ENCODE measurements around the gene TMEM107.

DNA sequence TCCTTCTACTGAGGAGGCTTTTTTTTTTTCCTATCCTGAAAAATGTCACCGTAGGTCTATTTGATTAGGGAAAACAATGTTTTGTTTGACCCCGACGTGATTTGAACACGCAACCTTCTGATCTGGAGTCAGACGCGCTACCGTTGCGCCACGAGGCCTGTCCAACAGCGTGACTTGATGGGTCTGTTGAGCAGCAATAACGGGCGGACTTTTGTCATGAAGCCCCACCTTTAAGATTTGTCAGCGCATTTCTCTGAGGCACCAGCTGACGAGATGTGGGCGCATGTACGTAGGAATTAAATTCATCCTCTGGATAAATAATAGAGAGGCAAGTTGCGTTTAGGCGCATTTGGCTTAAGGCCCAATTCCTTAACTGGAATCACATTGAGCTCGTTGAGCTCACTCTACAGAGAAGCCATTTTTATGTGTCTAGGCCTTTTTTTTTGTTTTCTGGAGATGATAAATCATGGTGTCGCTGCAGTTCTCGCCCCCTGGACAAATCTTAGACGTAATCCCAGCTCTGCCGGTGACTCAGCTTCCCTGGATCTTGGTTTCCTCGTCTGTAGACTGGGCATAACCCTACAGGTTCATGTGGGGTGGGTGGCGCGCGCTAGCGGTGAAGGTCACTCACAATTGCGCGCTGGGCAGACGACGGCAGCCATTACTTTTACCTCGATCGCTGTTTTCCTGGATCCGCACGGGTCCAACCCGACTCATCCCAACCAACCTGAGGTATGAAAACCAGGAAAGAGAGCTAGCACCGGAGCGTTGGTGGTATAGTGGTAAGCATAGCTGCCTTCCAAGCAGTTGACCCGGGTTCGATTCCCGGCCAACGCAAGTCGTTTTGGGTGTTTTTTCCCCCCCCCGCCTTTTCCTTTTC is 44.8 kb upstream of the TMEM107 start:
- TF ChIP-seq, protein P1, sequence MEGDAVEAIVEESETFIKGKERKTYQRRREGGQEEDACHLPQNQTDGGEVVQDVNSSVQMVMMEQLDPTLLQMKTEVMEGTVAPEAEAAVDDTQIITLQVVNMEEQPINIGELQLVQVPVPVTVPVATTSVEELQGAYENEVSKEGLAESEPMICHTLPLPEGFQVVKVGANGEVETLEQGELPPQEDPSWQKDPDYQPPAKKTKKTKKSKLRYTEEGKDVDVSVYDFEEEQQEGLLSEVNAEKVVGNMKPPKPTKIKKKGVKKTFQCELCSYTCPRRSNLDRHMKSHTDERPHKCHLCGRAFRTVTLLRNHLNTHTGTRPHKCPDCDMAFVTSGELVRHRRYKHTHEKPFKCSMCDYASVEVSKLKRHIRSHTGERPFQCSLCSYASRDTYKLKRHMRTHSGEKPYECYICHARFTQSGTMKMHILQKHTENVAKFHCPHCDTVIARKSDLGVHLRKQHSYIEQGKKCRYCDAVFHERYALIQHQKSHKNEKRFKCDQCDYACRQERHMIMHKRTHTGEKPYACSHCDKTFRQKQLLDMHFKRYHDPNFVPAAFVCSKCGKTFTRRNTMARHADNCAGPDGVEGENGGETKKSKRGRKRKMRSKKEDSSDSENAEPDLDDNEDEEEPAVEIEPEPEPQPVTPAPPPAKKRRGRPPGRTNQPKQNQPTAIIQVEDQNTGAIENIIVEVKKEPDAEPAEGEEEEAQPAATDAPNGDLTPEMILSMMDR (conservative IDR thresholded peaks at IDR 0.05 in 1 of 2, IDR thresholded peaks at IDR 0.05 in 1 of 2; ENCODE audit: low read depth in 1 of 2, low read length in 2 of 2): no peak
- no peak for TF ChIP-seq EZH2 (IDR thresholded peaks at IDR 0.05; ENCODE audit: low read length, missing control alignments)

Data from fibroblast of lung (primary cell).